IMR-90 (cell line): ENCODE results near the gene MACROD1. TPM values are rescaled to one million over a fixed set of nuclear protein-coding genes. Genes with fewer than 3 reads are reported as not detected.

ENCODE experiments used
- ATAC-seq: fragments of 200-7000 bp; cut with Tn5 transposase; 2 replicates; pipeline ENCODE4 v1.9.1; 2020; ENCODE audit warnings: low read depth, mild to moderate bottlenecking, moderate library complexity
- BruUV-seq: library from RNA; stranded (reverse); fragments of 400-500 nt; replicated peaks from 2 replicates; lab custom pipeline; 2021; lab: Mats Ljungman, UMichigan
- CTCF ChIA-PET: fragments of 300-600 bp; formaldehyde crosslinking; extraction: SDS; loops from one replicate; lab custom pipeline; 2021; ENCODE audit warnings: antibody characterized with exemption; lab: Yijun Ruan, JAX
- POLR2A ChIA-PET: fragments of 300-600 bp; sonication (Branson Sonifier 250); formaldehyde crosslinking; loops from one replicate; lab custom pipeline; 2022; ENCODE audit warnings: antibody characterized with exemption; ENCODE audit not compliant: unreplicated experiment; lab: Charles Lee
- DNase-seq: peaks from one replicate; pipeline ENCODE4 v3.0.0; 2013
- H2AFZ ChIP-seq: replicated peaks from 2 replicates; pipeline ENCODE3; 2013; ENCODE audit warnings: low read length, mild to moderate bottlenecking; ENCODE audit not compliant: poor library complexity
- H2AK5ac ChIP-seq: 2 replicates; pipeline ENCODE4 v1.6.1; 2013; ENCODE audit warnings: low read depth, low read length, inconsistent platforms
- H2AK9ac ChIP-seq: replicated peaks from 2 replicates; pipeline ENCODE3; 2013; ENCODE audit warnings: mild to moderate bottlenecking, low read depth, low read length, moderate library complexity; ENCODE audit not compliant: poor library complexity
- H2BK120ac ChIP-seq: 2 replicates; pipeline ENCODE4 v1.6.1; 2013; ENCODE audit warnings: low read depth, low read length, inconsistent platforms
- H2BK15ac ChIP-seq: 3 replicates; pipeline ENCODE4 v1.6.1; 2013; ENCODE audit warnings: low read depth, low read length, inconsistent platforms
- H2BK20ac ChIP-seq: 2 replicates; pipeline ENCODE4 v1.6.1; 2013; ENCODE audit warnings: low read depth, mild to moderate bottlenecking, inconsistent platforms, low read length, moderate library complexity
- H2BK5ac ChIP-seq: 2 replicates; pipeline ENCODE4 v1.6.1; 2013; ENCODE audit warnings: mild to moderate bottlenecking, low read depth, low read length, inconsistent platforms; ENCODE audit not compliant: poor library complexity, severe bottlenecking
- H3K14ac ChIP-seq: replicated peaks from 2 replicates; pipeline ENCODE4 v1.6.1; 2013; ENCODE audit warnings: low read depth, low read length, inconsistent platforms
- H3K18ac ChIP-seq: 2 replicates; pipeline ENCODE4 v1.6.1; 2013; ENCODE audit warnings: low read depth, low read length, control low read depth
- H3K23ac ChIP-seq: 2 replicates; pipeline ENCODE4 v1.6.1; 2013; ENCODE audit warnings: low read depth, low read length, inconsistent platforms
- H3K27ac ChIP-seq: 2 replicates; pipeline ENCODE4 v1.5.1; 2013; ENCODE audit warnings: mild to moderate bottlenecking, control low read depth, low read length; ENCODE audit not compliant: insufficient read depth
- H3K27me3 ChIP-seq: 2 replicates; pipeline ENCODE4 v1.6.1; 2013; ENCODE audit warnings: low read length; ENCODE audit not compliant: control insufficient read depth, insufficient read depth
- H3K36me3 ChIP-seq: 2 replicates; pipeline ENCODE4 v1.6.1; 2013; ENCODE audit warnings: low read length, mixed read lengths; ENCODE audit not compliant: control insufficient read depth, insufficient read depth
- H3K4ac ChIP-seq: 2 replicates; pipeline ENCODE4 v1.6.1; 2013; ENCODE audit warnings: low read depth, low read length, inconsistent platforms
- H3K4me1 ChIP-seq: 2 replicates; pipeline ENCODE4 v1.6.1; 2013; ENCODE audit warnings: low read length, mixed read lengths; ENCODE audit not compliant: control insufficient read depth, insufficient read depth
- H3K4me2 ChIP-seq: 2 replicates; pipeline ENCODE4 v1.6.1; 2013; ENCODE audit warnings: low read depth, mild to moderate bottlenecking, control low read depth, low read length, moderate library complexity
- H3K4me3 ChIP-seq: 2 replicates; pipeline ENCODE4 v1.5.1; 2013; ENCODE audit warnings: low read depth, mild to moderate bottlenecking, control low read depth, low read length, moderate library complexity; ENCODE audit not compliant: insufficient read depth
- H3K56ac ChIP-seq: 2 replicates; pipeline ENCODE4 v1.6.1; 2013; ENCODE audit warnings: low read length, inconsistent platforms; ENCODE audit not compliant: insufficient read depth; ENCODE audit errors: extremely low read depth
- H3K79me1 ChIP-seq, 2 experiments: 2 replicates each; pipeline ENCODE4 v1.6.1; 2013; ENCODE audit warnings: low read length in 2 of 2, inconsistent platforms in 1 of 2, low read depth in 1 of 2
- H3K9ac ChIP-seq: 2 replicates; pipeline ENCODE4 v1.6.1; 2013; ENCODE audit warnings: low read depth, low read length, control low read depth
- H3K9me1 ChIP-seq: 2 replicates; pipeline ENCODE4 v1.6.1; 2013; ENCODE audit warnings: low read length, inconsistent platforms; ENCODE audit not compliant: insufficient read depth
- H3K9me3 ChIP-seq: 2 replicates; pipeline ENCODE4 v1.6.1; 2013; ENCODE audit warnings: low read length; ENCODE audit not compliant: control insufficient read depth, insufficient read depth
- H4K20me1 ChIP-seq: 2 replicates; pipeline ENCODE4 v1.6.1; 2013; ENCODE audit warnings: low read length, inconsistent platforms; ENCODE audit not compliant: insufficient read depth
- H4K5ac ChIP-seq: 2 replicates; pipeline ENCODE4 v1.6.1; 2013; ENCODE audit warnings: mild to moderate bottlenecking, low read depth, low read length, control low read depth
- H4K8ac ChIP-seq, 2 experiments: 2 replicates each; pipeline ENCODE4 v1.6.1; 2013; ENCODE audit warnings: low read depth in 2 of 2, low read length in 2 of 2, control low read depth in 1 of 2, inconsistent platforms in 1 of 2
- H4K91ac ChIP-seq: 2 replicates; pipeline ENCODE4 v1.6.1; 2013; ENCODE audit warnings: low read depth, low read length, inconsistent platforms; ENCODE audit not compliant: insufficient read depth
- BHLHE40 ChIP-seq: fragments of 150-350 bp; IDR thresholded peaks from 2 replicates; pipeline ENCODE4 v1.6.1; 2016; ENCODE audit warnings: mild to moderate bottlenecking, low read depth, low read length
- CHD1 ChIP-seq: IDR thresholded peaks from 2 replicates; pipeline ENCODE4 v1.6.1; 2012; ENCODE audit warnings: low read depth, low read length, improper control_type of control experiment
- CTCF ChIP-seq: conservative IDR thresholded peaks from 2 replicates; pipeline ENCODE4 v1.5.1; 2012; ENCODE audit warnings: mild to moderate bottlenecking, low read depth, low read length, improper control_type of control experiment
- FOS ChIP-seq: fragments of 150-350 bp; IDR thresholded peaks from 2 replicates; pipeline ENCODE4 v1.6.1; 2016; ENCODE audit warnings: low read depth, low read length
- MAZ ChIP-seq: IDR thresholded peaks from 2 replicates; pipeline ENCODE4 v1.6.1; 2012; ENCODE audit warnings: low read depth, mild to moderate bottlenecking, low read length, improper control_type of control experiment, moderate library complexity, borderline replicate concordance
- NFE2L2 ChIP-seq: fragments of 150-350 bp; IDR thresholded peaks from 2 replicates; pipeline ENCODE4 v1.6.1; 2016; ENCODE audit warnings: low read depth, mild to moderate bottlenecking, low read length
- POLR2A ChIP-seq: IDR thresholded peaks from 2 replicates; pipeline ENCODE4 v1.6.1; 2012; ENCODE audit warnings: mild to moderate bottlenecking, low read depth, low read length
- RAD21 ChIP-seq: IDR thresholded peaks from 2 replicates; pipeline ENCODE4 v1.6.1; 2012; ENCODE audit warnings: low read length, improper control_type of control experiment
- RCOR1 ChIP-seq: IDR thresholded peaks from 2 replicates; pipeline ENCODE4 v1.6.1; 2012; ENCODE audit warnings: mild to moderate bottlenecking, low read length, improper control_type of control experiment; ENCODE audit not compliant: insufficient replicate concordance
- RFX5 ChIP-seq: IDR thresholded peaks from 2 replicates; pipeline ENCODE4 v1.8.0; 2012; ENCODE audit warnings: low read depth, mild to moderate bottlenecking, low read length, moderate library complexity
- SMC3 ChIP-seq: fragments of 150-350 bp; IDR thresholded peaks from 2 replicates; pipeline ENCODE4 v1.6.1; 2016; ENCODE audit warnings: low read depth, mild to moderate bottlenecking, antibody characterized with exemption, low read length, moderate library complexity
- USF2 ChIP-seq: fragments of 150-350 bp; IDR thresholded peaks from 2 replicates; pipeline ENCODE4 v1.6.1; 2017; ENCODE audit warnings: mild to moderate bottlenecking, antibody characterized with exemption, low read length, low read depth
- WGBS, 2 experiments: methylation state at CpG; one replicate each; pipeline versions ENCODE4 v1.1.5 to v1.1.7; 2013; ENCODE audit warnings: missing lambda C conversion rate in 2 of 2; ENCODE audit not compliant: insufficient read length in 1 of 2; ENCODE audit errors: extremely low coverage in 2 of 2; 5-methylcytosine and 5-hydroxymethylcytosine counted together
- dilution Hi-C: fragments of 300-500 bp; cut with HindIII; formaldehyde crosslinking; loops from one replicate; pipeline ENCODE4 v1.14.3; 2018; ENCODE audit warnings: low sequenced_read_pairs; ENCODE audit not compliant: unreplicated experiment
- in situ Hi-C: fragments of 300-500 bp; cut with MboI; formaldehyde crosslinking; loops from 3 replicates; pipeline ENCODE4 v1.14.3; 2019; ENCODE audit warnings: low sequenced_read_pairs, inconsistent platforms, mixed read lengths
- intact Hi-C: fragments of 100-400 bp; cut with micrococcal nuclease; formaldehyde crosslinking; loops from 2 replicates; pipeline ENCODE4 v1.10.0; 2022
- polyA plus RNA-seq, 3 experiments: library from polyadenylated mRNA; depleted of rRNA; stranded (reverse); fragments of >200 nt; gene quantifications; 2 replicates each; pipeline ENCODE4 v1.2.3, GENCODE V29; 2012; ENCODE audit warnings: low replicate concordance in 1 of 3
- total RNA-seq: library from RNA; depleted of rRNA; stranded (reverse); fragments of >200 nt; gene quantifications from 2 replicates; pipeline ENCODE4 v1.2.3, GENCODE V29; 2012

MACROD1 gene
- total and polyA plus RNA-seq, 2 of the 4 experiments (the other 2 are of a cell fraction): 2.5 to 9.3 TPM

DNA sequence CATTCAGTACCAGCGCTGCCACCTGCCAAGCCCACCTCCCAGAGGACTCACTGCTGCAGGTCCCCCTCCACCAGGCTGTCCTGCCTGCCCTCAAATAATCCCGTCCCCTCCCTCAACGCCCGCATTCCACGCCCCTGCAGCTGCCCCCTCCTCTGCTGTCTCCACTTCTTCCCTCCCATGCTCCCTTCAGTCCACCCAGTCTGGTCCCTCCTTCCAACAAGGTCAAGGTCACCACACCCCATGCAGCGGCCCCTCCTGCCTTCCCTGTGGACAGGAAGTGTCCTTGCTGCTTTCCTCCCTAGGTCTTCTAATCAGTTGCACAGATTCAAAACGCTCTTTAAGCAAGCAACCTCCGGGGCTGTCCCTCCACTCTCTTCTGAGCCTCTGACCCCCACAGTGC, 12.1 kb downstream of the MACROD1 start:
- Histone ChIP-seq H4K8ac (no peak overlapping the region), H3K14ac (no peak overlapping the region), H2BK120ac (no peak overlapping the region), H3K4me2 (no peak overlapping the region), H4K5ac (no peak overlapping the region), H3K4me1 (no peaks in the 10 kb centered on the region), H3K9me3 (no peaks in the 10 kb centered on the region), H3K9me1 (no peaks in the 10 kb centered on the region), H3K23ac (no peak overlapping the region), H2BK20ac (no peak overlapping the region), H3K4ac (no peak overlapping the region), H2AFZ (no peak overlapping the region), H3K27me3 (no peaks in the 10 kb centered on the region), H2AK9ac (no peak overlapping the region), H3K56ac (no peak overlapping the region), H4K20me1 (peaks cover 17% of the 10 kb centered on the region; the same call in 1 of the 2 replicates), H3K79me1 (peaks cover 3 to 5% of the 10 kb centered on the region in 2 experiments; a peak in 2 of 4 replicates), H4K91ac (no peak overlapping the region), H2BK15ac (no peak overlapping the region), H3K18ac (no peak overlapping the region), H2BK5ac (no peak overlapping the region), H3K9ac (no peak overlapping the region), H3K27ac (no peak overlapping the region), H3K36me3 (no peaks in the 10 kb centered on the region), H2AK5ac (no peak overlapping the region), H3K4me3 (no peak overlapping the region)
- ChIA-PET POLR2A (interaction anchor here (0.7 kb wide), 1 partner anchor 158 kb away, joined by 3 read pairs; no protein-coding TSS in a partner anchor), CTCF (no interaction called here)
- in situ Hi-C loops (no loop called here), dilution Hi-C loops (no loop called here), intact Hi-C loops (loop anchor here (2.0 kb wide), 1 partner anchor 385 kb away; the partner anchor contains the start of gene ZFTA)
- TF ChIP-seq USF2: no peak
- TF ChIP-seq NFE2L2: no peak
- no peak for TF ChIP-seq SMC3
- no peak for TF ChIP-seq RCOR1
- TF ChIP-seq CTCF: no peak
- TF ChIP-seq BHLHE40: no peak
- TF ChIP-seq RAD21: no peak
- no peak for TF ChIP-seq RFX5
- no peak for TF ChIP-seq FOS
- TF ChIP-seq POLR2A: no peak
- no peak for TF ChIP-seq MAZ
- no peak for TF ChIP-seq CHD1
- 35% methylated on average over 6 of the region's 8 CpGs; no CpG with 5 or more reads in 1 of the 2 experiments for WGBS, 2 experiments
- ATAC-seq (no peak), DNase-seq (no peak)
- no TSS peak for BruUV-seq
